SK-N-DZ (cell line): ENCODE measurements around the gene PCDH15.

Experiments
- DNase-seq: peaks from one replicate; pipeline ENCODE4 v3.0.0-alpha.2; 2015; ENCODE audit warnings: low spot score

The PCDH15 gene

GRCh38 chr10:53864846-53865245, 936.2 kb downstream of the PCDH15 start:
- DNase-seq, result no peak

GRCh38 chr10:53852450-53853175, 948.4 kb downstream of the PCDH15 start:
- DNase-seq, result no peak

- DNase-seq, result no peak
These were observed 954.2 kb downstream of the PCDH15 start for GRCh38 chr10:53846809-53847208.

GRCh38 chr10:53843736-53844362, 957.2 kb downstream of the PCDH15 start:
- DNase-seq, result peak; percentile 96

- peak; percentile 94 for DNase-seq
These were observed 959.4 kb downstream of the PCDH15 start for GRCh38 chr10:53841483-53842145.

GRCh38 chr10:53840653-53841052, 960.4 kb downstream of the PCDH15 start:
- peak; percentile 8 for DNase-seq

GRCh38 chr10:53839440-53840039, 961.5 kb downstream of the PCDH15 start:
- peak; percentile 57 for DNase-seq

- DNase-seq, result no peak
These were observed 964.4 kb downstream of the PCDH15 start for GRCh38 chr10:53836638-53837037.

- no peak for DNase-seq
These were observed 967.1 kb downstream of the PCDH15 start for GRCh38 chr10:53833908-53834307.

- no peak for DNase-seq
These were observed 973.8 kb downstream of the PCDH15 start for GRCh38 chr10:53827261-53827660.

- peak; percentile 15 for DNase-seq
These were observed 992.2 kb downstream of the PCDH15 start for GRCh38 chr10:53808677-53809372.

- DNase-seq, result no peak
These were observed 1014.7 kb downstream of the PCDH15 start for GRCh38 chr10:53786236-53786900.

GRCh38 chr10:53771701-53772100, 1029.3 kb downstream of the PCDH15 start:
- DNase-seq, result no peak

GRCh38 chr10:53770903-53771302, 1030.1 kb downstream of the PCDH15 start:
- DNase-seq, result no peak

GRCh38 chr10:53765311-53765710, 1035.7 kb downstream of the PCDH15 start:
- no peak for DNase-seq

GRCh38 chr10:53754596-53755250, 1046.3 kb downstream of the PCDH15 start:
- DNase-seq, result peak; percentile 74
